Stimulated activated CD4-positive, alpha-beta T cell treated with anti-CD3 and anti-CD28 coated beads, TNF-alpha, amount 100 ng/mL, for 24 hours (primary cell): ENCODE results near the gene LY6G5C.

Source experiments
- DNase-seq, 3 experiments: peaks; one replicate each; pipeline ENCODE4 v3.0.0-alpha.2; 2020; ENCODE audit warnings: low read depth in 3 of 3

Gene LY6G5C

DNA sequence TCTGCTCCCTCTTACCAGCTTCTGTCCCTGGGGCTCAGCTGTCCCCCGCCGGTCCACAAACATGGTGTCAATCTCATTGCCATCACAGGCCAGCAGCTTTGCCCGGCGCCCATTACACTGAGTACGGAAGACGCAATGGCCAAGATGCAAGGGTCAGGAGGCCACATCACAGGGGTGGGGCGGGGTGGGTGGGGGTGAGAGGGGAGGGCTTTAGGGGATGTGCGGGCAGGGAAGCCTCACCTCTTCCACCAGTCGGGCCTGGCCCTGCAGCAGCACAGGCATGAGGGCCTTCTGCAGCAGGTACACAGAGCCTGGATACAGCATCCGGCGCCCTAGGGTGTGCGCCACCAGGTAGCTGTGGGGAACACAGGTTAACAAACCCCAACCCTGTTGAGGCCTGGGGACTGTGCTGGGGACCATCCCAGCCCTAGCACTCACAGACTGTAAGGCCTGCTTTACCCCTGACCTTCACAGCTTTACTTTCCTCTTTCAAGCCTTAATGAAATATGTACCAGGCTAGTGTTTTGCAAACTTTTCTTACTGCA lies 10.8 kb upstream of the LY6G5C start:
- no peak for DNase-seq

DNA sequence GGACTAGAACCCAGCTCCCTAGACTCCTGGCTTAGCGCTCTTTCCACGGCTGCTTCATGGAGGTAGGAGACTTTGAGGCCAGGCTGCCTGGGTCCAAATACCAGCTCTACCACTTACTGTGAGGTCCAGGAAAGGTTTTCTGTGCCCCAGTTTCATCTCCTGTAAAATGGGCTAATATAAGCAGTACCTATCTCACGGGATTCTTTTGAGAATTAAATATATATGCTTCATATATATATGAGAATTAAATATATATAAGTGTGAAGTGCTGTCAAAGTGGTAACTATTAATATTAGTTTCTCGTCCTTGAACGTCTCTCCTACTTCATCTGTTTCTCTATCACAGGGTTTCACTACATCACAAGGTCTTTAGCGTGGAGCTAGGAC lies 10.2 kb upstream of the LY6G5C start:
- no peak for DNase-seq

- no peak for DNase-seq
These were observed 9.6 kb upstream of the LY6G5C start for GRCh38 chr6:31690231-31691077.

DNA sequence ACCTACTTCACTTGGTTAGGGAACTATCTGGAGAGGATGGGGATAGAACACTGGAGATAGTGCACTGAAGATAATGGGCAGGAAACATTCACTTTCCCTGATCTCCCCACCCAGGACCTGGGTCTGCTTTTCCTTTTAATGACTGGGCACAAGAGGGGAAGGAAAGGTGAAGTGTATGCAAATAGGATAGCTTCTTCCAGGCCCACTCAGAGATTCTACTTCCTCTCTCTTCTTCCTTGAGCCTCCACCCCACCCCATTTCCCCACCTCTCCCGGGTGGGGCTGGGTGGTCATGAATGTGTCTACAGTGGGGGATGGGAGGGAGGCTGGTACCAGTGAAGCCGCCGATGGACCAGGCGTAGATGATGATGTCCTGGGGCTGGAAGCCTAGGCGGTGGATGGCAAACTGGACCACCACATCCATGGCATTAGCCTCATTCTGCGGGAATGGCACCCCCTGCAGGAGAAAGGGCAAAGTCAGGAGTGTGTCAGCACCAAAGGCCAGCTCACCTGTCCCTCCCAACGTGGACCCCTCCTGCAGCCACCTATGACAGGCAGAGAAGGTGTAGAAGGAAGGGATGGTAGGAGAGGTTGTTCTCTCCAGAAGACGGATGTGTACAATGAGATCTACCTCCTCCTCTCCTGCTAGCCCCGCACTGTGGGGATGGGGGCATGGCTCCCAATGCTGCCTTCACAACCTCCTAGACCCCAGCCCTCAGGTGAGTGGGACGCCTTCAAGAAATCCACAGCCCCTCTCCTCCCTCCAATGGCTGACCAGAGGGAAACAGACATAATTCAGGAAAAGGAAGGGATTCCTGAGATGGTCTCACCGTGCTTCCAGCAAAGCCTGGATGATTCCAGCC lies 8.6 kb upstream of the LY6G5C start:
- DNase-seq, result no peak

DNA sequence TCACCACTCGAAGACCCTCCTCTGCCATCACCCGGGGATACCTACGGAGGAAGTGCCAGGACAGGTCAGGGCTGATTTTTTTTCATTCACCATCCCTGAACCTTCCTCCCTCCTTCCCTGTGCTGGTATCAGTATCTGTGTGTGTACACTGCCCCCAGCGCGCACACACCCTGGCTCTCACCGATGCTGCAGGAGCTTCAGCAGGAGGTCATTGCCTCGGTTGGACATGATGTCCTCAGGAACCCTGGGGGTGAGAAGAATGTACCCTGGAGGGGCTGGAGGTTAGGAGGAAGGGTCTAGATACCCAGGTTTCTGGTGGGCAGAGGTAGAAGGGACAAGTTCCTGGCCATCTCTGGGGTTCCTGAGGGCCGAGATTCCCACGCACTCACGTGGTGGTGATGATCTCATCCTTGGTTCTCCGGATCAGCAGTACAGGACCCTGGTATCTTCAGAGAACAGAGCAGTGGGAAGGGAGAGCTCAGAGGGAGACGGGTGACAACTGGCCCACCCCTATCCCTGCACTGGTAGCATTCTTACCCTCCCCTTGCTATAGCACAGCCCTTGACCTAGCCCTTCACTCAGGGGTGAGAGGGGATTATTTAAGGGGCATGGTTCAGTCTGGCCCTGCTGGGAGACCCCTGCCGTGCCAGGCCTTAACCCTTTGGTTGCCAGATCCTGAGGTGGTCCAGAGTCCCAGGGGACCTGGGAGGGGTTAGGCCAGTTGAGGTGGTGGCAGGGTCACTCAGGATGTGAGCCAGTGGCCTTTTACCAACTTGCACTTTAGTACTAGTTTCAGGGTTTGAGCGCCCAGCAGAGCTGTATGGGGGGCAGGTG lies 7.2 kb upstream of the LY6G5C start:
- DNase-seq, result no peak

GRCh38 chr6:31687321-31687720 lies 6.5 kb upstream of the LY6G5C start:
- DNase-seq, result no peak

GRCh38 chr6:31686483-31686882 lies 5.6 kb upstream of the LY6G5C start:
- DNase-seq, result no peak

GRCh38 chr6:31683591-31683990 lies 2.7 kb upstream of the LY6G5C start:
- no peak for DNase-seq

DNA sequence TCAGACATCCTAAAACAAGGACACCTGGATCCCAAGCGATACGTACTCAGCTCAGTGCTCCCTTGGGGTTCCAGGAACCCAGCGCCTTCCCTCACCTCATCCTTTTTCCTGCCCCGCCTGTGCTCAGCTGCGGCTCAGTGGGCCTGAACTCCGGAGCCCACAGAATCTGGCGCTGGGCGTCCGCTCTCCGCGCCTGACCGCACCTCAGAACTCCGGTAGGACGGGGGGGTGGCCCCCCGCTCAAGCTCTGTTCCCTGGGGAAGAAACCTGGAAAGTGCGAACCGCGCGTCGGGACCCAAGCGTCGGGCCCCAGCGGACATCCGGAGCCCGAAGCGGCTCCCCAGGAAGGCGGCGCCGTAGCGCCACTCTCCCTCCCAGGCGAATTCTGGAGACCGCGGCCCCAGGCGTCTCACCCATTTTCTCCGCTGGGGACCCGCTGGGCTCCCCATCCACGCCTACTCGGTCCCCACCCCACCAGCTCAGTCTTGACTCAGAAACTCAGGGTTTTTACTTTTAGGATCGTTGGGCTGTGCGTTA lies 336 bp upstream of the LY6G5C start:
- peak in 1 of 3 experiments; percentile 48 for DNase-seq

DNA sequence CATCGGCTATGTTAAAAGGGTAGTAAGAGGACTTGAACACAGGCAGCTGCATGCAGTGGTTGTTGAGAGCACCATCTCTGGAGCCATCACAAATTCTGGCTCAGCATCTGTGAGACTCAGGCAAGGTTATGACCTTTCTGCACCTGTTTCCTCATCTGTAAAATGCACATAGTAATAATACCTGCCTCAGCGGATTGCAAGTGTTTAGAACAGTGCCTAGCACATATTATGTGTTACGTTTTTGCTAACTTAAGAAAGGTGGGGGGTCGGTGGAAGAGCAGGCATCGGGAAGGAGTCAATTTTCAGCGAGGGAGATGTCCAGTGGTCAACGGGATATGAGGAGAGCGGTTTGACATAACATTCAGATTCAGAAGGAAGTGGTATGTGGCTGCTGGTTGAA lies 2.9 kb downstream of the LY6G5C start:
- DNase-seq, result no peak

DNA sequence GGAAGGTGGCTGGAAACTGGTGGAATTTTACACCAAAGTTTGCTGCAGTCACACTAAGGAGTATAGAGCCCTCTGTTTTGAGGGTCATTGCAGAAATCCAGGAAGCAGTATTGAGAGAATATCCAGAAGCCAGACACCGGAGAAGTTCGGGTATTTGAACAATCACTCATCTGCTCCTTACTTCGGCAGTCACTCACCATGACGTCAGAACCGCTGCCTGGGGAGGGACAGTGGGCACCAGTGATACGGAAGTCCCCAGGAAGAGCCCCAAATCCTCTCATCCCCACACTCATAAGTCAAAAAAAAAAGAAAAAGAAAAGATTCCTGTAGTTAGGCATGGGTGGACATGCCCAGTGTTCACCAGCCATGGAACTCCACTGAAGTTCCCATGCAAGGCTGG lies 4.0 kb downstream of the LY6G5C start:
- no peak for DNase-seq

- no peak for DNase-seq
These were observed 4.5 kb downstream of the LY6G5C start for GRCh38 chr6:31676322-31676903.

GRCh38 chr6:31669676-31670075 lies 11.2 kb downstream of the LY6G5C start, which contains the start of gene LY6G5B:
Gene LY6G5B, plus strand, starts transcription at chr6:31669976. Its CDS starts 975 bp downstream, at chr6:31670951.
- no peak for DNase-seq

DNA sequence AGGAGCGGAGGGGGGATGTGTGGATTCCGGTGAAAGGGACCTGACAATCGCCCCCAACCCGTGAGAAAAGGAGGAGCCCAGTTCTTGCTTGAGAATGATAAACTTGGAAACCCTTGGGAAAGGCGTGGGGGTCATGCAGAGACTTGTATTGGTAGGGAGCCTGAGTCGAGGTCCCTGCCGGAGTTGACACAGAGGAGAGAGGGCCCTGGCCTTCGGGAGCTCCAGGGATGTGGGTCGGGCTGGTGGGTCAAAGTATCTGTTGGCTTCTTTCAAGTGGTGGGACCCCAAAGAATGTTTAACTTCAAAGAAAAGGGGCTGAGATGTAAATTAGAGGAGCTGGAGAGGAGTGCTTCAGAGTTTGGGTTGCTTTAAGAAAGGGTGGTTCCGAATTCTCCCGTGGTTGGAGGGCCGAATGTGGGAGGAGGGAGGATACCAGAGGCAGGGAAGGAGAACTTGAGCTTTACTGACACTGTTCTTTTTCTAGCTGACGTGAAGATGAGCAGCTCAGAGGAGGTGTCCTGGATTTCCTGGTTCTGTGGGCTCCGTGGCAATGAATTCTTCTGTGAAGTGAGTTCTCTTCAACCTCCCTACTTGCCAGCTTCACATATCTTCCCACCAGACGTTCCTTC lies 14.4 kb downstream of the LY6G5C start:
- DNase-seq, result no peak

GRCh38 chr6:31665501-31666336 lies 15.1 kb downstream of the LY6G5C start, which contains the start of gene CSNK2B:
Gene CSNK2B, plus strand, starts transcription at chr6:31666080. Its CDS starts 752 bp downstream, at chr6:31666832.
- DNase-seq, result peak; percentile 97 to 98 (median 98)

- DNase-seq, result peak; percentile 78 to 87 (median 85)
These were observed 15.9 kb downstream of the LY6G5C start, which contains the start of gene GPANK1 for GRCh38 chr6:31664790-31665500. Gene GPANK1, minus strand, starts transcription at chr6:31664997. Its CDS starts 519 bp downstream, at chr6:31664478.

DNA sequence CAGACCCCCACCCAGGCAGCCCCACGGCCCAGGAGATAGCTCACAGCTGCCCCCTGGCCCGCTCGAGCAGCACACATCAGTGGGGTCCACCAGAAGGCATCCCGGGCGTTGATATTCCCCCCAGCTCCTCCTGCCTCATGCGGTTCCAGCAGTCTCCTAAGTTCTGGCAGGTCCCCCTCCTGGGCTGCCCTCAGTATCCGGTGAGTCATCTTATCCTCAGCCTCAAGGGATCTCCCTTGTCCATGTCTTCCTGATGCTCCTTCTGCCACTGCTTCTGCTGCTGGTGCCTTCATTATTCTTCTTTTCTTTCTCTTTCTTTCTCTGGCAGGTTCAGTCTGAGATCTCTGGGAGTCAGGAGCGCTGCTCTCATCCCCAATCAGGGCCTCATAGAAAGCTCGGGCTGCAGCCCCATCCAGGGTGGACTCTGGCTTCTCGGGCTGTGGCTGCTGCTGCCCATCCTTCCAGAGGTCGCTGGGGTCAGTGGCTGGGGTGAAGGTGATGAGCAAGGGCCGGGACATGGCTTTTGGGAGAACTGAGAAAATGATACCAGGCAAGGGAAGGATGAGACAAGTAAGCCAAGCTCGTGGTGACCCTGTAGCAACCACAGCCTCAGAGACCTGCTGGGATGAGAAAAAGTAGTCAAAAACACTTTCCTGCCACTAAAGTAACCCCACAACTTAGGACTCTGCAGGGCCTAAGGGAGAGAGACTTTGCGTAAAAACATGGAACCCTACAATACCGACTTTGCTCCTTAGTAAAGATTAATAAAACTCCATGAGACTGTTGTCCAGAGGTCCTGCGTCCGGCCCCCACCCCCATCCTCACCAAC lies 16.7 kb downstream of the LY6G5C start:
- DNase-seq, result no peak
